Testis (tissue), 2 donors: ENCODE results near the gene VWF.

ENCODE experiments used
- CTCF ChIP-seq, 3 experiments: fragments of 450-650 bp in 2 of 3; fragments of 200-600 bp in 1 of 3; sonication (generic) in 1 of 3; IDR thresholded peaks; one replicate each; pipeline ENCODE4 v1.5.1; 2016 to 2019; ENCODE audit warnings: antibody characterized with exemption in 3 of 3, mild to moderate bottlenecking in 2 of 3, moderate library complexity in 1 of 3
- POLR2A ChIP-seq: fragments of 450-650 bp; IDR thresholded peaks from one replicate; pipeline ENCODE4 v1.6.1; 2017; ENCODE audit warnings: antibody characterized with exemption, mild to moderate bottlenecking, moderate library complexity

GRCh38 chr12:6106218-6106617 is 18.3 kb downstream of the VWF start:
- TF ChIP-seq POLR2A (no peak), CTCF (IDR thresholded peaks at IDR 0.05) (no peak)
